ENCODE results near the gene RNF217.

DNA sequence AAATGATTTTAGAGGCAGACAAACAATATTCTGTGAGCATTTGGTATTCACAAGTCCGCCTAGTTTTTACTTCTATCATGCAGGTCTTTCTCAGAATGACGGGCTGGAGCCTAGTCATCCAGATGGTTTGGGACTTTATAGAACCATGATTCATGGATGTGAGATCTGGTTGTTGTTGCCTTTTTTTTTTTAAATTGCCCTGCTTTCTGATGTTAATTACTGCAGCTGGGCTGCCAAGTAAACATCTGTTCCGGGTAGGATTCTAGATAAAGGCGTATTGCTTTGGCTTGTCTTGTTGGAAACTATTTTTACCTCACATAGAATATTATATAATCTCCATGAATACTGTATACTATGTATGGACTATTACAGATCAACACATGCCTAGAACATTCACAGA lies 58.1 kb downstream of the RNF217 start:
- TF ChIP-seq, protein P1, sequence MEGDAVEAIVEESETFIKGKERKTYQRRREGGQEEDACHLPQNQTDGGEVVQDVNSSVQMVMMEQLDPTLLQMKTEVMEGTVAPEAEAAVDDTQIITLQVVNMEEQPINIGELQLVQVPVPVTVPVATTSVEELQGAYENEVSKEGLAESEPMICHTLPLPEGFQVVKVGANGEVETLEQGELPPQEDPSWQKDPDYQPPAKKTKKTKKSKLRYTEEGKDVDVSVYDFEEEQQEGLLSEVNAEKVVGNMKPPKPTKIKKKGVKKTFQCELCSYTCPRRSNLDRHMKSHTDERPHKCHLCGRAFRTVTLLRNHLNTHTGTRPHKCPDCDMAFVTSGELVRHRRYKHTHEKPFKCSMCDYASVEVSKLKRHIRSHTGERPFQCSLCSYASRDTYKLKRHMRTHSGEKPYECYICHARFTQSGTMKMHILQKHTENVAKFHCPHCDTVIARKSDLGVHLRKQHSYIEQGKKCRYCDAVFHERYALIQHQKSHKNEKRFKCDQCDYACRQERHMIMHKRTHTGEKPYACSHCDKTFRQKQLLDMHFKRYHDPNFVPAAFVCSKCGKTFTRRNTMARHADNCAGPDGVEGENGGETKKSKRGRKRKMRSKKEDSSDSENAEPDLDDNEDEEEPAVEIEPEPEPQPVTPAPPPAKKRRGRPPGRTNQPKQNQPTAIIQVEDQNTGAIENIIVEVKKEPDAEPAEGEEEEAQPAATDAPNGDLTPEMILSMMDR (IDR thresholded peaks at IDR 0.05 in 8 of 11, conservative IDR thresholded peaks at IDR 0.05 in 3 of 11): no peak
- no peak for TF ChIP-seq POLR2A (IDR thresholded peaks at IDR 0.05)
